Measurements from ENCODE around the gene SUFU. TPM values are rescaled to one million over a fixed set of nuclear protein-coding genes. Genes with fewer than 3 reads are reported as not detected.

The SUFU gene
- total and polyA plus RNA-seq, 2 donors: 2.6 to 4.3 TPM

GRCh38 chr10:102682981-102683380 lies 179.2 kb downstream of the SUFU start:
- DNase-seq (ENCODE audit: low read depth in 6 of 9, low spot score in 9 of 9): no peak
- H3K4me1 ChIP-seq (ENCODE audit: control insufficient read depth in 2 of 2, insufficient read depth in 2 of 2, low read length in 2 of 2): peaks cover 11 to 25% of the 10 kb centered on the region in 2 donors
- H3K27me3 ChIP-seq (ENCODE audit: control insufficient read depth in 2 of 2, insufficient read depth in 1 of 2, low read length in 1 of 2): no peaks in the 10 kb centered on the region
- WGBS: 97% methylated on average over 4 of the region's 4 CpGs
- H3K4me3 ChIP-seq (ENCODE audit: low read length in 2 of 2): no peak overlapping the region
- no peak overlapping the region for H3K27ac ChIP-seq (ENCODE audit: low read depth in 1 of 2, low read length in 1 of 2)
- H3K36me3 ChIP-seq (ENCODE audit: control insufficient read depth in 2 of 2, insufficient read depth in 2 of 2, low read length in 1 of 2): peaks cover 13 to 15% of the 10 kb centered on the region in 2 donors
- H3K9me3 ChIP-seq (ENCODE audit: control insufficient read depth in 2 of 2, insufficient read depth in 1 of 2, low read length in 1 of 2): no peaks in the 10 kb centered on the region

Other genes starting within 250 kb of the SUFU start
- 35.6 TPM for gene NFKB2, start 108.3 kb upstream of the SUFU start, total RNA-seq
- 37.8 TPM for gene NFKB2, start 108.3 kb upstream of the SUFU start, polyA plus RNA-seq
- 4.6 TPM for gene PSD, start 85.2 kb upstream of the SUFU start, total RNA-seq
- gene PSD, start 85.2 kb upstream of the SUFU start, polyA plus RNA-seq: 3.8 TPM
- 7.8 TPM for gene FBXL15, start 83.1 kb upstream of the SUFU start, total RNA-seq
- gene FBXL15, start 83.1 kb upstream of the SUFU start, polyA plus RNA-seq: 12.0 TPM
- gene CUEDC2, start 71.4 kb upstream of the SUFU start, total RNA-seq: 40.5 TPM
- gene CUEDC2, start 71.4 kb upstream of the SUFU start, polyA plus RNA-seq: 52.4 TPM
- gene C10orf95, start 52.4 kb upstream of the SUFU start, total RNA-seq: 0.19 TPM
- gene C10orf95, start 52.4 kb upstream of the SUFU start, polyA plus RNA-seq: 0.46 TPM
- gene ACTR1A, start 1.3 kb upstream of the SUFU start, total RNA-seq: 60.2 TPM
- 63.7 TPM for gene ACTR1A, start 1.3 kb upstream of the SUFU start, polyA plus RNA-seq
- gene TRIM8, start 140.5 kb downstream of the SUFU start, total RNA-seq: 21.7 TPM
- 65.5 TPM for gene TRIM8, start 140.5 kb downstream of the SUFU start, polyA plus RNA-seq
- 4.7 TPM for gene ARL3, start 210.4 kb downstream of the SUFU start, total RNA-seq
- 8.3 TPM for gene ARL3, start 210.4 kb downstream of the SUFU start, polyA plus RNA-seq
- gene SFXN2, start 210.7 kb downstream of the SUFU start, total RNA-seq: 14.9 TPM
- gene SFXN2, start 210.7 kb downstream of the SUFU start, polyA plus RNA-seq: 10.8 TPM
- 30.7 TPM for gene WBP1L, start 240.0 kb downstream of the SUFU start, total RNA-seq
- 75.9 TPM for gene WBP1L, start 240.0 kb downstream of the SUFU start, polyA plus RNA-seq

Data from thymus (tissue), 11 donors.